Hypothalamus (tissue), 51 donors: Measurements from ENCODE around the gene SOST.
"Not testable (repeated sequence)": the region's sequence is repeated elsewhere in the genome, so short reads cannot be mapped to it uniquely, and the experiment has no call there.

Experiments
- DNase-seq, 51 donors: peaks; one replicate each; lab custom pipeline; 2025; lab: John Stamatoyannopoulos, UW

SOST gene

DNA sequence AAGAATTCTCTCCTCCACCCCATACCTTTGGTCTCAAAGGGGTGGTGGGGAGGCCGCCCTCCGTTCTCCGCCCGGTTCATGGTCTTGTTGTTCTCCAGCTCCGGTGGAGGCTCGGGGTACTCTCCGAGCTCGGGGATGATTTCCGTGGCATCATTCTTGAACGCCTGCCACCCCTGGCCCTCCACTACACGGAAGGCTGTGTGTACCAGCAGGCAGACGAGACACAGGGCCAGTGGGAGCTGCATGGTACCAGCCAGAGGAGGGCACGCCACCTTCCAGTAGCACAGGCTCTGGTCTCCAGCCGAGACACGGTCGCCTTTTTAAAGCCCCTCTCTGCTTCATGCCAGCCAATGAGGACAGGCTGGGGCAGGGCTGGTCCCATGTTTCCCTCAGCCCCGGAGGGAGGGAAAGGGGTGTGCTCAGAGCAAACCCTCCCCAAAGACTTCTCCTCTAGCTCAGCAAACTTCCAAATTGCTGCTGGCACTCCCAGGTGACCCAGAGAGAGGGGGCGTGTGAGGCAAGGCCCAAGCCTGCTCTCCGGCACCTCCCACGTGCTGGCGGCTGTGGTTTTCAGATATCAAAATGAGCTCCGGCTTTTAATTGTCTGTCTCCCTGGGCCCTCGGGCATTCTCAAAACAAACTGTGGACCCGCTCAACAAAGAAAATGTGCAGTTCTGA lies at the start of gene SOST:
Gene SOST, minus strand, starts transcription at position 295 of the 678 bp plus-strand sequence. Its CDS starts 50 bp downstream, at position 245.
- DNase-seq, result no peak

DNA sequence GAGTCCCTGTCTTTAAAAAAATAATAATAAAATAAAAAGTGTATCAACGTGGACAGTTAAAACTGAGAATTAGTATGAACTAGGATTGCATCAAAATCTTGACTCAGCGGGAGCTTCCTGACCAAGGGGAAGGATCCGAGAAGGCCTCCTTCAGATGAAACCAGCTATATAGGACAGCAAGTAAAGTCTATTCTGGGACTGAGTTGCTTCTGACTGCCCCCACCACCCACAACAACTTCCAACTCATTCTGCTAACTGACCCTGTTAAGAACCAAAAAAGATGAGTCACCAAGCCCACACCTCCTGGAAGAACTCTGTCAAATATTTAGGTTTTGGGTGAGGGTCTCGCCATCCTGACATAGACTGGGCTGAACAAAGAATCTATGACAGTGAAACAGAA lies 49.5 kb upstream of the SOST start:
- no peak for DNase-seq

DNA sequence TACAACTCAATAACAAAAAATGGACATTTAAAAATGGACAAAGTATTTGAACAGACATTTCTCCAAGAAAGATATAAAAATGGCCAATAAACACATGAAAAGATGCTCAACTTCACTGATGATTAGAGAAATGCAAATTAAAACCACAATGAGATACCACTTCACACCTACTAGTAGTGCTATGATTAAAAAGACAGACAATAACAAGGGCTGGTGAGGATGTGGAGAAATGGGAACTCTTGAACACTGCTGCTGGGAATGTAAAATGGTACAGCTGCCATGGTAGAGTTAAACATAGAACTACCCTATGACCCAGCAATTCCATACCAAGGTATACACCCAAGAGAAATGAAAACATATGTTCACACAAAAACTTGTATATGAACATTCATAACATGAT lies 46.5 kb upstream of the SOST start:
- DNase-seq, result no peak

DNA sequence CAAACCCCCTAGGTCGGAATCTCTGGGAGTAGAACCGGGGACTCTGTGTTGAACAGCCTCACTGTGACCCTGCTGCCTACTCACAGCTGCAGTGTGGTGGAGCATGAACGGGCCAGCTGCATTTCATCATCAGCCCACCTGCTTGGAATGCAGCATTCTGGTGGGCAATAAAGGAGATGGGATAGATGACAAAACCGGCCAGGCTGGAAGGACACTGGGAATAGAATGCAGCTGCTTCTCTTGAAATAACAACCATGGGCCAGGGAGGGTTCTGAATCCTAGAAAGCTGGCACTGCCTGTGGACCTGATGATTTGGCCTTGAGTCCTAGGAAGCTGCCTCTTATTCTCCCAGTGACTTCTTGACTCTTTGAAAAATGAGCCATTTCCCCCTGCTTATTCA lies 45.2 kb upstream of the SOST start:
- no peak for DNase-seq

DNA sequence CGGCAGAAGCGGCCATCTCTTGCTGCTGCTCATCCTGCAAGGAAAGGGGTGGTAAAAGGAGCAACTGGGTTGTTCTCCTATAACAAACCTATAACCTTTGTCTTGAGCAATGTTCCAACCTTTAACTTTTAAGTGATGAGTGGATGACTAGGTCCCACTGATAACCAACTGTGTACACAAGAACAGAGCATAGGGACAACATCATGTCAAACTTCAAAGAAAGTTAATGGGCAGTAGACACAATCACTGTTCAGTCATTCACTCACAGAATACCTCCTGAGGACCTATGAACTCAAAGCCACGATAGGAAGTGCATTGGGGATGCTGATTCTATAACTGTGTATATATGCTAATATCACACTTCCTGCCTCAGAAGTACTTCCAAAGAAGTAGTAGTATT lies 43.3 kb upstream of the SOST start:
- DNase-seq, result no peak

DNA sequence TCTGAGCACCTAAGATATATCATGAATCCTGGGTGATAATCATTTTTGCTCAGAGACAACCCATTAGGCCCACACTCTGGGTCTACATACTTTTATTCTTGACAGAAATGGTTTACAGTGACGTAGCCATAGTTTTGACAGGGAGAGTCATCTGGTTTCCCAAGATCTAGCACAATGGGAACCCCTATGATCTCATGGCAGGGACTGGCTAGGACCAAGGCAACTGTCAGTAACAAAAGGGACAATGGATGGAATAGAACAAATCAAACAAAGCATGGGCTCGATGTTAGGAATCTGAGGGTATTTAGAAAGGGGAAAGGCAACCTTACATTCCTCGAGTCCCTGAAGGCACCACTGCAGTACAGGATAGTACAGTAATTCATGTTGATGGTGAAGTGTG lies 42.1 kb upstream of the SOST start:
- DNase-seq, result peak in 3 of 51 donors; percentile 8 to 37 (median 24)

DNA sequence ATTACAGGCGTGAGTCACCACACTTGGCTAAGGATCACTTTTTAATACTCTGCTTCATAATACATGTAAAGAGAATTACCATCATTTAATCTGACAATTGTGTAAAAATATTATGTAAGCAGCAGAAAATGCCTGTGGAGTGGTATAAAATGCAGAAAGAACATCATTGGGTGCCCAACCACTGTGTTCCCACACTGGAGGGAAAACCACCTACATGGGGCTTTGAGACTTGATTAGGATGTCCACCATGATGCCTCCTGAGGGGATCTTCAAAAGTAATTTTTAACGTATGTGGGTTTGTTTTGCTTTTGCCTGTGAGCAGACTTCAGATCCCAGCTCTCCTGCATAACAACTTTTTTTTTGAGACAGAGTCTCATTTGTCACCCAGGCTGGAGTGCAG lies 40.5 kb upstream of the SOST start:
- DNase-seq, result no peak

DNA sequence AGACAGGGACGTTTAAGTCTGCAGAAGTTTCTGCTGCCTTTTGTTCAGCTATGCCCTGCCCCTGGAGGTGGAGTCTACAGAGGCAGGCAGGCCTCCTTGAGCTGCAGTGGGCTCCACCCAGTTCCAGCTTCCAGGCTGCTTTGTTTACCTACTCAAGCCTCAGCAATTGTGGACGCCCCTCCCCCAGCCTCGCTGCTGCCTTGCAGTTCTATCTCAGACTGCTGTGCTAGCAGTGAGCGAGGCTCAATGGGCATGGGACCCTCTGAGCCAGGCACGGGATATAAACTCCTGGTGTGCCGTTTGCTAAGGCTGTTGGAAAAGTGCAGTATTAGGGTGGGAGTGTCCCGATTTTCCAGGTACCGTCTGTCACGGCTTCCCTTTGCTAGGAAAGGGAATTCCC lies 39.4 kb upstream of the SOST start:
- DNase-seq, result not testable (repeated sequence)

DNA sequence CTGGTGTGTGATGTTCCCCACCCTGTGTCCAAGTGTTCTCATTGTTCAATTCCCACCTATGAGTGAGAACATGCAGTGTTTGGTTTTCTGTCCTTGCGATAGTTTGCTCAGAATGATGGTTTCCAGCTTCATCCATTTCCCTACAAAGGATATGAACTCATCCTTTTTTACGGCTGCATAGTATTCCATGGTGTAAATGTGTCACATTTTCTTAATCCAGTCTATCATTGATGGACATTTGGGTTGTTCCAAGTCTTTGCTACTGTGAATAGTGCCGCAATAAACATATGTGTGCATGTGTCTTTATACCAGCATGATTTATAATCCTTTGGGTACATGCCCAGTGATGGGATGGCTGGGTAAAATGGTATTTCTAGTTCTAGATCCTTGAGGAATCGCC lies 34.1 kb upstream of the SOST start:
- not testable (repeated sequence) for DNase-seq

DNA sequence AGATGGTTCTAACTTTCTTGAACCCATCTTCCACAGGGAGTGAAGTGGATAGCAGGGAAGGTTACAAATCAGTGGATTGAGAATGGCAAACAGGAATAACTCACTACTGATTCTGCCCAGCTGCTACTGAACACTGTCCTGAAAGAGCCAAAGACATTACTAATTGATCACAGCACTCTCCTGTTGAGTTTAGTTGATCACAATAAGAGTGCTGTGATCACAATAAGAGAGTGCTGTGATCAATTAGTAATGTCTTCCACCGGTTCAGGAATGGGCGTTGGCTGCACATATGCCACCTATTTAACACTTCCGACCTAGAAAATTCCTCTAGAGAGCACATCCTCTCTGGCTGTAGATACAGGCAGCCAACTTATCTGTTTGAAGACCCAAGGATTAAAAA lies 33.0 kb upstream of the SOST start:
- peak in 1 of 51 donors; percentile 17 for DNase-seq

DNA sequence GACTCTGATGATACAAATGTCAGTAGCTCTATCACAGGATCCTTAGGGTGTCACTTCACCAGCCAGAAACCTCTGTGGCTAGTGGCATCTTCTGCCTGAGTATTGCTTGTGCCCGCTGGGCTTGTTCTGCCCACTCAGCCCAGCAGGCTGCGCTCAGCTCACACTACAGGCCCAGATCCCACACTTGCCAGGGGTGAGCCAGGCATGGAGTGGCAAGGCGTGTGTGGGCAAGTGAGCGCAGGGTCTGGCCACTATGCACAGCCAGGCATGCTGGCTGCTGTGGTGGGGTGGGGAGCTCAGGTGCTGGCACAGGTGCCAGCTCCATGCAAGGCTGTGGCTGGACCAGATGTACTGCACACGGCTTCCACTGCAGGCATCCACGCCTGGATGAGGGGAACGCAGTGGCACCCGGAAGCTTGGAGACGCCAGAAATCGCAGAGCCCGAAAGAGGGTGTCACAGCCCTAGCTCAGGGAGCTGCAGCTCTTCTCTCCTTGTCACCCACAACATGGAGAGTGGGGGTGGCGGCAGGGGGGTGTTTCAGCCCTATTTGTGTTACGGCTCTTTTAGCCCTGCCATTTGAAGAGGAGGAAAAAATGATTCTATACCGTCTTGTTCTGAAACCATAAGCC lies 31.8 kb upstream of the SOST start:
- peak in 1 of 51 donors; percentile 16 for DNase-seq

DNA sequence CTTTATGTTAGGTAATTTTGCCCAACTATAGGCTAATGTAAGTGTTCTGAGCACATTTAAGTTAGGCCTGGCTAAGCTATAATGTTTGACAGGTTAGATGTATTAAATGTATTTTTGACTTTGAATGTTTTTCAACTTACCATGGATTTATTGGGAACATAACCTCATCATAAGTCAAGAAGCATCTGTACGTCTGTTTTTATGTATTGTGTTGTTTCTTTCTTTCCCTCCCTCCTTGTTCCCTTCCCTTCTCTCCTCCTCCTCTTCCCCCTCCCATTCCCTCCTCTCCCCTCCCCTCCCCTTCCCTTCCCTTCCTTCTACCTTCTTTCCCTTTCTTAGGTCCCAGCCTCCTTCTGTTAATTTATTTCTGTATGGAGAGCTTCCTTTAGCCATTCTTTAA lies 30.9 kb upstream of the SOST start:
- no peak for DNase-seq

DNA sequence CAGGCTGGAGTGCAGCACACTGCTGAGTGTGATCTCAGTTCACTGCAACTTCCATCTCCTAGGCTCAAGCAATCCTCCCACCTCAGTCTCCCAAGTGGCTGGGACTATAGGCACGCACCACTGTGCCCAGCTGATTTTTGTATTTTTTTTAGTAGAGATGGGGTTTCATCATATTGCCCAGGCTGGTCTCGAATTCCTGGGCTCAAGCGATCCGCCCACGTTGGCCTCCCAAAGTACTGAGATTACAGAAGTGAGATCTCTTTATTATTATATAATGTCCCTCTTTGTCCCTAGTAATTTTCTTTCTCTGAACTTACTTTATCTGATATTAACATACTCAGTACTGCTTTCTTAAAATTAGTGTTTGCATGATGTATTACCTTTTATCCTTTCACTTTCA lies 29.9 kb upstream of the SOST start:
- no peak for DNase-seq

DNA sequence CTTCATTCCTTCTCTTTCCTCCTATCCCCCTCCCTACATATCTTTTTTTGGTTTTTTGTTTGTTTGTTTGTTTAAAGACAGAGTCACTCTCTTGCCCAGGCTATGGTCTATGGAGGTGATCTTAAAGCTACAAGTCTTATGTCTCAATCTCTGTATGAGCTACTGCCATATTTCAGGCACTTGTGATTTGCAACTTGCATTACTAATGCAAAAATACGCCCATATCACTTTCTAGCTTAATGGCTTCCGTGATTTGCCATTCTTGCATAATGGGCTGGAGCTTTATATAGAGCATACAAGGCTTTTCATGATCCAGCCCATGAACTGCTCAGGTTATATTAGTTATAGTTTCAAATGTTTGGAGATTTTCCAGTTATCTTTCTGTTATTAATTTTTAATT lies 29.1 kb upstream of the SOST start:
- DNase-seq, result no peak

DNA sequence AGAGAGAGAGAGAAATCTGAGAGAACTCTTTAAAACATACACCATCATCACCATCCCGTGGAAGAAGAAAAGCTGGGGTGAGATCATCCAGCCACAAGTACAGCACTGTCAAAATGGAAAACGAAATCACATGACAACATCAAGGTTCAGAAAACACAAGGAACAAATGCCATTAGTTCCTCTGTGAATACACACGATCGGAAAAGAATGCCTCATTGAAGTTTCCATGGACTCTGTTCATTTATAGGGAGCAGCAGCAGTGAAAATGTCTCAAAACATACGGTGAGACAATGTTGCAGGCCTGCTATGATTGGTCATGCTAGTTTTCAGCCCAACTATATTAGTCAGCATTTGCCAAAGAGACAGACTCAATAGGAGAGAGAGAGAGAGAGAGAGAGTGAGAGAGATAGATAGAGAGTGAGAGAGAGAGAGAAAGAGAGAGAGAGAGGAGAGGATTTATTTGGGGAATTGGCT lies 26.1 kb upstream of the SOST start:
- DNase-seq, result peak in 2 of 51 donors; percentile 19 to 48

DNA sequence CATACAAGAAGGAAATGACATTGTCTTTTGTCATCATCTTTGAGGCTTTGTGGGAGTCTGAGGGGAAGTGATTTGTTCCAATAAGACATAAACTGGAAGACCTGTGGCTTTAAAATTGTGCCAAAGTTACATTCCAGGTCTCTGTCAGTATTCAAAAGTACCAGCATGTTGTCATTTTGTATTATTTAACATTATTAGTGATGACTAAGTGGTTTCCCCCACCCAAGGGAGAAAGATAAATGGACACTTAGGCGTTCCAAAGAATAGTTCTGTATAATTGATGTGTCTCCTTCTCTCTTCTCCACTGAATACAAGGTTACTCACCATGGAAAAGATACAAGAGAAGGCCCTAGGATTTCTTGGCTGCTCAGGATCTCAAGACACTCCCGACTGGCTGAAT lies 25.5 kb upstream of the SOST start:
- DNase-seq, result no peak

DNA sequence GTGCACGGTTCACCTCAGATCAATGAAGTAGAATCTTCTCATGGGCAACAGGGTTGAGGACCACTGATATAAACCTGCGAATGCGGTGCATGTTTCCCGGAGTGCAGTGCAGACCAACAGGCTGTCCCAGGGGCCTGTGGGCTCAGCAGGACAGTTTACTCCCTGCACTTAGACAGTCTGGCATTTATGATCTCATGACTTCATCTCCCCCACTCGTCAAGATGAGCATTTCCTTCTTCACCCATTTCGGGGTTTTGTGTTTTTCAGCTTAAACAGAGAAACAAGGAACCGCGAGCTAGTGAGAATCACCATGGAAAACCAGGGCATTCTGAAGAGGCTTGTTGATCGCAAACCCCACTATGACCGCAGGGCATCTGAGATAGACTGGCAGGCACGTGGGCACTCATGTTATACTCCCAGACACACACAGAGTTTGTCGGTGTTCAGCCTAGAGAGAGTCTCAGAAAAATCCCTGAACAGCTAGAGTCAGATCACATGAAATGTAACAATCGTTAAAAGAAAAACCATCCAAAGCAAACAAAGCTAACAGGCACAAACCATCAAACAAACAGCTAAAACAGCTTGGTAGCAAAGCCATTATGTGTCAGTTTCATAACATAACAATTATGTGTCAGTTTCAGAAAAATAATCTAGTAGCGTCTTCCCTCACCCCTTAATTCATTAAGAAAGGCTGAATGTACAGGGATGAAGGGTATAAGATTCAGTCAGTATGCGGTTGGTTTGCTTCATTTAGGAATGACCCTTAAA lies 24.5 kb upstream of the SOST start:
- no peak for DNase-seq

DNA sequence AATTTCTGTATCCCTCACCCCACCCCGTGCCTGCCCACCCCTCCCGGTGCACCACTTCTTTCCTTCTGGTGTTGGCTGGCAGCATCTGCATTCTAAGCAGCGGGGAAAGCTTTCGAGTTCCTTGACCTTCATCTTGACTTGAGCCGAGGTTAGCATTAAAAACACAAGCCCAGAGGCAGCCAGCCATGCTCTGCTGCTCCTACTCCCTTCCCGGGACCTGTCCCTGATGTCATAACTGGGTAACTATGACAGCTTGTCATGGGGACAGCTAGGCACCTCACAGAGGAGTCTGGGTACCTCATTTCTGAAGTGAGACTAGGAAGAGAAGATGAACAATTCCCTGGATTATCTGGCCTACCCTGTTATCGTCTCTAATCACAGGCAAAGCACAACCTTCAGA lies 21.5 kb upstream of the SOST start, which contains the start of gene CFAP97D1:
Gene CFAP97D1, plus strand, starts transcription at position 301 of the 400 bp plus-strand sequence. Its CDS starts 28 bp downstream, at position 329.
- DNase-seq, result no peak

DNA sequence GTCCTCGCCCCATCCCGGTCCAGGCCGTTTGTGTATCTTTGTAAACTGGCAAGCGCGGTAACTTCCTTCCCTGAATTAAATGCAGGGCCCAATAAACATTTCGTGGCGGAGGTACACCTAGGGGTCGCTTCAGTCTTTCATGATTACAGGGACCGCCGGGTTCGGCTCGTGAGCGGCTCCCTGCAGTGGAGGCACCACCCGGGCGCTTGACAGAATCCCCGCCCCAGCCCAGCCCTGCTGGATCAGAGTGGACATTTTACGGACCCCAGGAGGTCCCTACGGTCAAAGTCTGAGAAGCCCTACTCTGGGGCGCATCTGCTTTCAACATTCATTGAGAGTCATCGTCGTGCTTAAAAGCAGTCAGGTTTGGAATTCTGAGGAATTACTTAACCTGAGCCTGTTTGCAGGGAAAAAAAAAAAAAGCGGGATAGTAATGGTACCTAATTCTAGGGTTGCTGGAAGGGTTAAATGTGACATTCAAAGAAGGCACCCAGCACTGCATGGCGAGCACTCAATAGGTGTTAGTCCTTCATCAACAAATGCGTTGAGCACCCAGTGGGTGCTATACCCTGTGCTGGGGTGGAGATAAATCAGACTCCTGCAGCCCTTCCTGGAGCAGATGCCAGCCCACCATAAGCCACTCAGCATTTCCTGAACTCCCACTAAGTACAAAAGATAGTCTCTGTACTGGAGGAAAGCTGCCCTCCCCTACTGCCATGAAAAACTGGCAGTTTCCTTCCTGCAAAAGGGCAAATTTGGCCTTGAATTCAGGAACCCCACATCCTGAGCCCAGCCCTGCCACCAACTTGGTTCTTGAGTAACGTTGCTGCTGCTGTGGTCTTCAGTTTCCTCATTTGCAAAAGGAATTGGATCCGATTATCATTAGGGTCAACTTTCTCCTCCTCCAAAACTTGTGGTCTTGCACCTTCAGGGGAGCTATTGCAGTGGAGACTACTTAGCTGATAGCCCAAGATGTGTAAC lies 20.8 kb upstream of the SOST start:
- DNase-seq, result peak in 7 of 51 donors; percentile 39 to 71 (median 57)
